T-helper 2 cell treated with Interferon-gamma antibody and Interleukin-4, amounts not matched to agents 5 μg/mL and 100 μg/mL, for 36 hours (primary cell): Measurements from ENCODE around the gene CSTF1.
"Not testable (repeated sequence)": the region's sequence is repeated elsewhere in the genome, so short reads cannot be mapped to it uniquely, and the experiment has no call there.

Experiments
- DNase-seq: peaks from one replicate; pipeline ENCODE4 v3.0.0; 2021; ENCODE audit warnings: low spot score
- H3K27ac Mint-ChIP-seq: one replicate; pipeline ENCODE4 v1.8.0; 2021; ENCODE audit warnings: mild to moderate bottlenecking, mixed read lengths
- H3K27me3 Mint-ChIP-seq: one replicate; pipeline ENCODE4 v1.8.0; 2021; ENCODE audit warnings: low read depth, mixed read lengths
- H3K36me3 Mint-ChIP-seq: one replicate; pipeline ENCODE4 v1.8.0; 2021; ENCODE audit warnings: low read depth, mixed read lengths
- H3K4me1 Mint-ChIP-seq: one replicate; pipeline ENCODE4 v1.8.0; 2021; ENCODE audit warnings: low read depth, mixed read lengths
- H3K4me3 Mint-ChIP-seq: one replicate; pipeline ENCODE4 v1.8.0; 2022; ENCODE audit warnings: mild to moderate bottlenecking, moderate library complexity, mixed read lengths
- H3K9me3 Mint-ChIP-seq: one replicate; pipeline ENCODE4 v1.8.0; 2021; ENCODE audit warnings: mixed read lengths

CSTF1 gene

GRCh38 chr20:56400001-56400640 lies 7.7 kb downstream of the CSTF1 start:
- Mint-ChIP-seq H3K27me3 (no peaks in the 10 kb centered on the region), H3K27ac (peak overlapping the region; percentile 62), H3K4me3 (no peak overlapping the region), H3K9me3 (no peaks in the 10 kb centered on the region), H3K4me1 (peaks cover 10% of the 10 kb centered on the region), H3K36me3 (peaks cover 75% of the 10 kb centered on the region)
- peak; percentile 39 for DNase-seq

GRCh38 chr20:56403465-56403864 lies 11.0 kb downstream of the CSTF1 start:
- H3K4me3 Mint-ChIP-seq, result no peak overlapping the region

GRCh38 chr20:56405356-56405755 lies 12.9 kb downstream of the CSTF1 start:
- not testable (repeated sequence) for H3K4me3 Mint-ChIP-seq, DNase-seq, H3K27ac Mint-ChIP-seq, H3K4me1 Mint-ChIP-seq, H3K9me3 Mint-ChIP-seq, H3K27me3 Mint-ChIP-seq
- H3K36me3 Mint-ChIP-seq, result peaks cover 61% of the 10 kb centered on the region

More at GRCh38 chr20:56403465-56403864, 11.0 kb downstream of the CSTF1 start:
- no peaks in the 10 kb centered on the region for H3K27me3 Mint-ChIP-seq
- H3K9me3 Mint-ChIP-seq, result no peaks in the 10 kb centered on the region
- H3K36me3 Mint-ChIP-seq, result peaks cover 69% of the 10 kb centered on the region
- DNase-seq, result no peak
- no peak overlapping the region for H3K27ac Mint-ChIP-seq
- peaks cover 9% of the 10 kb centered on the region for H3K4me1 Mint-ChIP-seq

- DNase-seq, result no peak
- H3K4me3 Mint-ChIP-seq, result no peak overlapping the region
- peaks cover 58% of the 10 kb centered on the region for H3K36me3 Mint-ChIP-seq
- no peaks in the 10 kb centered on the region for H3K9me3 Mint-ChIP-seq
- H3K27ac Mint-ChIP-seq, result no peak overlapping the region
- peaks cover 12% of the 10 kb centered on the region for H3K4me1 Mint-ChIP-seq
- no peaks in the 10 kb centered on the region for H3K27me3 Mint-ChIP-seq
Observed at GRCh38 chr20:56406910-56407309, 14.5 kb downstream of the CSTF1 start.

- H3K27ac Mint-ChIP-seq, result no peak overlapping the region
- no peak for DNase-seq
Observed at GRCh38 chr20:56409521-56409920, 17.1 kb downstream of the CSTF1 start.

GRCh38 chr20:56409956-56410355 lies 17.5 kb downstream of the CSTF1 start:
- H3K27me3 Mint-ChIP-seq, result no peaks in the 10 kb centered on the region
- no peak overlapping the region for H3K4me3 Mint-ChIP-seq
- H3K9me3 Mint-ChIP-seq, result peaks cover 11% of the 10 kb centered on the region
- peaks cover 55% of the 10 kb centered on the region for H3K36me3 Mint-ChIP-seq
- DNase-seq, result no peak
- peaks cover 28% of the 10 kb centered on the region for H3K4me1 Mint-ChIP-seq
- H3K27ac Mint-ChIP-seq, result no peak overlapping the region

More at GRCh38 chr20:56409521-56409920, 17.1 kb downstream of the CSTF1 start:
- H3K9me3 Mint-ChIP-seq, result peaks cover 11% of the 10 kb centered on the region
- H3K4me1 Mint-ChIP-seq, result peaks cover 26% of the 10 kb centered on the region
- peaks cover 59% of the 10 kb centered on the region for H3K36me3 Mint-ChIP-seq
- no peak overlapping the region for H3K4me3 Mint-ChIP-seq
- H3K27me3 Mint-ChIP-seq, result no peaks in the 10 kb centered on the region

- H3K27me3 Mint-ChIP-seq, DNase-seq: not testable (repeated sequence)
- Mint-ChIP-seq H3K27ac (peak overlapping the region; percentile 86), H3K4me3 (peak overlapping the region; percentile 81), H3K4me1 (peaks cover 27% of the 10 kb centered on the region), H3K36me3 (peaks cover 43% of the 10 kb centered on the region), H3K9me3 (peaks cover 11% of the 10 kb centered on the region)
Observed at GRCh38 chr20:56411287-56411686, 18.8 kb downstream of the CSTF1 start.

GRCh38 chr20:56411759-56412472 lies 19.5 kb downstream of the CSTF1 start, which contains the start of gene CASS4:
Gene CASS4 (plus strand): TSS chr20:56412260. CDS start chr20:56412459, 199 bp downstream.
- no peak for DNase-seq
- peak within 1 kb of the TSS; percentile 81 for H3K4me3 Mint-ChIP-seq
- no peaks in the 10 kb centered on the region for H3K27me3 Mint-ChIP-seq
- peak within 1 kb of the TSS; percentile 86 for H3K27ac Mint-ChIP-seq
- H3K4me1 Mint-ChIP-seq, result peaks cover 29% of the 10 kb centered on the region
- peaks cover 11% of the 10 kb centered on the region for H3K9me3 Mint-ChIP-seq
- peaks cover 41% of the 10 kb centered on the region for H3K36me3 Mint-ChIP-seq

GRCh38 chr20:56412473-56412790 lies 20.0 kb downstream of the CSTF1 start:
- Mint-ChIP-seq H3K4me3 (peak overlapping the region; percentile 81), H3K4me1 (peaks cover 29% of the 10 kb centered on the region), H3K36me3 (peaks cover 39% of the 10 kb centered on the region), H3K27me3 (no peaks in the 10 kb centered on the region), H3K9me3 (peaks cover 11% of the 10 kb centered on the region), H3K27ac (peak overlapping the region; percentile 86)
- no peak for DNase-seq

- H3K4me3 Mint-ChIP-seq, result peak overlapping the region; percentile 81
- no peaks in the 10 kb centered on the region for H3K27me3 Mint-ChIP-seq
- H3K36me3 Mint-ChIP-seq, result peaks cover 37% of the 10 kb centered on the region
- H3K4me1 Mint-ChIP-seq, result peaks cover 33% of the 10 kb centered on the region
- DNase-seq, result no peak
- H3K27ac Mint-ChIP-seq, result peak overlapping the region; percentile 52
- H3K9me3 Mint-ChIP-seq, result peaks cover 11% of the 10 kb centered on the region
Observed at GRCh38 chr20:56412949-56413348, 20.5 kb downstream of the CSTF1 start.

GRCh38 chr20:56414842-56415765 lies 22.7 kb downstream of the CSTF1 start:
- Mint-ChIP-seq H3K4me1 (peaks cover 43% of the 10 kb centered on the region), H3K27me3 (no peaks in the 10 kb centered on the region), H3K4me3 (peak overlapping the region; percentile 50), H3K36me3 (peaks cover 31% of the 10 kb centered on the region), H3K27ac (peak overlapping the region; percentile 58), H3K9me3 (peaks cover 11% of the 10 kb centered on the region)
- peak; percentile 71 for DNase-seq

- Mint-ChIP-seq H3K27me3 (no peaks in the 10 kb centered on the region), H3K27ac (peak overlapping the region; percentile 3), H3K4me1 (peaks cover 46% of the 10 kb centered on the region), H3K9me3 (peaks cover 9% of the 10 kb centered on the region), H3K4me3 (no peak overlapping the region), H3K36me3 (peaks cover 25% of the 10 kb centered on the region)
- DNase-seq, result no peak
Observed at GRCh38 chr20:56417402-56417801, 25.0 kb downstream of the CSTF1 start.

- peaks cover 4% of the 10 kb centered on the region for H3K9me3 Mint-ChIP-seq
- peak overlapping the region; percentile 49 for H3K4me3 Mint-ChIP-seq
- H3K36me3 Mint-ChIP-seq, result peaks cover 20% of the 10 kb centered on the region
- H3K4me1 Mint-ChIP-seq, result peaks cover 48% of the 10 kb centered on the region
- no peaks in the 10 kb centered on the region for H3K27me3 Mint-ChIP-seq
- H3K27ac Mint-ChIP-seq, result peak overlapping the region; percentile 65
- no peak for DNase-seq
Observed at GRCh38 chr20:56417911-56418310, 25.5 kb downstream of the CSTF1 start.
